K562 (cell line): Measurements from ENCODE around the gene LRRC61. TPM values are rescaled to one million over a fixed set of nuclear protein-coding genes. Genes with fewer than 3 reads are reported as not detected.

ENCODE experiments used
- ATAC-seq: fragments of 200-7000 bp; cut with Tn5 transposase; 3 replicates; pipeline ENCODE4 v1.9.1; 2020; ENCODE audit warnings: moderate library complexity
- BruUV-seq: library from RNA; stranded (reverse); fragments of 400-500 nt; replicated peaks from 2 replicates; lab custom pipeline; 2021; lab: Mats Ljungman, UMichigan
- CTCF ChIA-PET: fragments of 300-600 bp; formaldehyde crosslinking; extraction: SDS; loops from one replicate; lab custom pipeline; 2021; ENCODE audit warnings: low intra/inter-chr PET ratio; lab: Yijun Ruan, JAX
- POLR2A ChIA-PET: fragments of 300-600, 350-650 bp; sonication (Branson Sonifier 250); formaldehyde crosslinking; extraction: SDS; loops from one replicate; lab custom pipeline; 2021; ENCODE audit warnings: antibody characterized with exemption, inconsistent platforms; lab: Yijun Ruan, JAX
- DNase-seq, 4 experiments: peaks; one replicate each; pipeline versions ENCODE4 v3.0.0 to v3.0.0-alpha.2; 2011 to 2018; ENCODE audit warnings: low spot score in 3 of 4, mixed read lengths in 3 of 4; ENCODE audit errors: extremely low read depth in 1 of 4
- FAIRE-seq: peaks from 2 replicates; lab custom pipeline; 2011; peaks lifted over from hg19 to GRCh38; lab: Jason Lieb, UNC
- H2AFZ ChIP-seq: 2 replicates; pipeline ENCODE4 v1.6.0; 2011; ENCODE audit warnings: low read depth, low read length, control low read depth, inconsistent platforms
- H3K27ac ChIP-seq: fragments of 200-600 bp; 3 replicates; pipeline ENCODE4 v1.8.0; 2011; ENCODE audit warnings: low read depth, mild to moderate bottlenecking, control low read depth, inconsistent platforms, low read length, moderate library complexity, mixed read lengths; ENCODE audit errors: extremely low read depth
- H3K27me3 ChIP-seq, 2 experiments: fragments of 300-600 bp in 1 of 2; 2 replicates in 1 of 2; 3 replicates in 1 of 2; pipeline versions ENCODE4 v1.6.0 to v1.8.0; 2011; ENCODE audit warnings: inconsistent platforms in 2 of 2, low read length in 2 of 2, mild to moderate bottlenecking in 1 of 2, mixed read lengths in 1 of 2, moderate library complexity in 1 of 2; ENCODE audit not compliant: control insufficient read depth in 2 of 2, insufficient read depth in 2 of 2
- H3K36me3 ChIP-seq: fragments of 300-600 bp; 3 replicates; pipeline ENCODE4 v1.8.0; 2011; ENCODE audit warnings: mild to moderate bottlenecking, low read length, inconsistent platforms; ENCODE audit not compliant: control insufficient read depth, insufficient read depth
- H3K4me1 ChIP-seq, 2 experiments: fragments of 200-600 bp in 1 of 2; replicated peaks in 1 of 2; 2 replicates in 1 of 2; 3 replicates in 1 of 2; pipeline versions ENCODE4 v1.5.1 to v1.8.0; 2011; ENCODE audit warnings: inconsistent platforms in 2 of 2, low read length in 2 of 2, mild to moderate bottlenecking in 1 of 2, mixed read lengths in 1 of 2, moderate library complexity in 1 of 2; ENCODE audit not compliant: control insufficient read depth in 2 of 2, insufficient read depth in 2 of 2
- H3K4me2 ChIP-seq: 2 replicates; pipeline ENCODE4 v1.6.1; 2011; ENCODE audit warnings: low read length, control low read depth, inconsistent platforms, mixed read lengths; ENCODE audit not compliant: insufficient read depth
- H3K4me3 ChIP-seq: fragments of 200-600 bp; sonication (generic), shearing (Covaris generic); 2 replicates; pipeline ENCODE4 v1.5.1; 2016; ENCODE audit warnings: control low read depth, inconsistent platforms
- H3K79me2 ChIP-seq: fragments of 200-600 bp; 3 replicates; pipeline ENCODE4 v1.8.0; 2011; ENCODE audit warnings: low read length, inconsistent platforms; ENCODE audit not compliant: control insufficient read depth, insufficient read depth
- H3K9ac ChIP-seq, 2 experiments: 2 replicates each; pipeline versions ENCODE4 v1.6.0 to v1.6.1; 2011; ENCODE audit warnings: low read depth in 2 of 2, low read length in 2 of 2, control low read depth in 1 of 2, inconsistent platforms in 1 of 2, mild to moderate bottlenecking in 1 of 2, mixed read lengths in 1 of 2; ENCODE audit not compliant: insufficient read depth in 1 of 2
- H3K9me1 ChIP-seq: one replicate; pipeline ENCODE4 v1.6.0; 2011; ENCODE audit warnings: inconsistent platforms, mild to moderate bottlenecking, low read length, moderate library complexity; ENCODE audit not compliant: control insufficient read depth, insufficient read depth
- H3K9me3 ChIP-seq: replicated peaks from 2 replicates; pipeline ENCODE4 v1.5.1; 2011; ENCODE audit warnings: low read depth, low read length, inconsistent platforms; ENCODE audit not compliant: control insufficient read depth, insufficient read depth
- H4K20me1 ChIP-seq: replicated peaks from 2 replicates; pipeline ENCODE4 v1.6.1; 2011; ENCODE audit warnings: low read length, inconsistent platforms, mixed read lengths; ENCODE audit not compliant: control insufficient read depth, insufficient read depth
- CTCFL ChIP-seq: IDR thresholded peaks from 2 replicates; pipeline ENCODE4 v1.6.1; 2011; ENCODE audit warnings: borderline replicate concordance, low read depth, mild to moderate bottlenecking, moderate library complexity, low read length; ENCODE audit not compliant: insufficient read depth, poor library complexity, severe bottlenecking
- FOXA3 ChIP-seq, 2 experiments: fragments of 450-650 bp in 1 of 2; sonication (generic) in 1 of 2; formaldehyde crosslinking; IDR thresholded peaks in 1 of 2; conservative IDR thresholded peaks in 1 of 2; 2 replicates each; pipeline versions ENCODE4 v1.4.0 to v1.8.0; 2020 to 2022; ENCODE audit warnings: mild to moderate bottlenecking in 2 of 2, missing genetic modification reagents in 1 of 2
- HMG20B ChIP-seq: fragments of 250-450 bp; sonication (Bioruptor Pico); IDR thresholded peaks from 2 replicates; pipeline ENCODE4 v1.5.0; 2021; ENCODE audit warnings: mild to moderate bottlenecking
- HNRNPH1 ChIP-seq: fragments of 200-400 bp; formaldehyde crosslinking; optimal IDR thresholded peaks from 2 replicates; pipeline ENCODE3; 2017; ENCODE audit warnings: low read depth, mild to moderate bottlenecking, low read length, moderate library complexity
- HNRNPL ChIP-seq: fragments of 200-400 bp; formaldehyde crosslinking; IDR thresholded peaks from 2 replicates; pipeline ENCODE4 v1.6.1; 2017; ENCODE audit warnings: low read depth, mild to moderate bottlenecking, low read length
- KDM4B ChIP-seq, 2 experiments: fragments of 450-650 bp in 1 of 2; sonication (generic) in 1 of 2; IDR thresholded peaks; 2 replicates each; pipeline ENCODE4 v1.6.1; 2016 to 2017; ENCODE audit warnings: borderline replicate concordance in 2 of 2, antibody characterized with exemption in 1 of 2, low read depth in 1 of 2, mild to moderate bottlenecking in 1 of 2
- KDM5B ChIP-seq: fragments of 200-600 bp; sonication (generic); IDR thresholded peaks from 2 replicates; pipeline ENCODE4 v1.6.1; 2012; ENCODE audit warnings: low read depth, mild to moderate bottlenecking, moderate library complexity, low read length, control low read depth, inconsistent platforms; ENCODE audit not compliant: insufficient replicate concordance
- MAFG ChIP-seq: fragments of 450-650 bp; conservative IDR thresholded peaks from 2 replicates; pipeline ENCODE4 v1.6.1; 2016; ENCODE audit warnings: missing genetic modification characterization, missing compliant biosample characterization
- MTA3 ChIP-seq: fragments of 450-650 bp; formaldehyde crosslinking; IDR thresholded peaks from 2 replicates; pipeline ENCODE4 v1.6.1; 2017; ENCODE audit warnings: mild to moderate bottlenecking, borderline replicate concordance
- PRMT5 ChIP-seq: sonication (generic); formaldehyde crosslinking; IDR thresholded peaks from 2 replicates; pipeline ENCODE4 v1.5.0; 2020; ENCODE audit warnings: missing genetic modification reagents
- RB1 ChIP-seq: fragments of 450-650 bp; IDR thresholded peaks from 2 replicates; pipeline ENCODE4 v1.6.1; 2017; ENCODE audit warnings: low read depth, mild to moderate bottlenecking
- RBM39 ChIP-seq: fragments of 200-400 bp; formaldehyde crosslinking; optimal IDR thresholded peaks from 2 replicates; pipeline ENCODE3; 2018; ENCODE audit warnings: low read depth, low read length
- SNRNP70 ChIP-seq: fragments of 200-400 bp; formaldehyde crosslinking; optimal IDR thresholded peaks from 2 replicates; pipeline ENCODE3; 2017; ENCODE audit warnings: low read depth, low read length
- STAT5A ChIP-seq: IDR thresholded peaks from 2 replicates; pipeline ENCODE4 v1.6.1; 2012; ENCODE audit warnings: low read length, inconsistent platforms, borderline replicate concordance
- TEAD2 ChIP-seq: fragments of 450-650 bp; IDR thresholded peaks from 2 replicates; pipeline ENCODE4 v1.6.1; 2016; ENCODE audit warnings: missing genetic modification characterization, control low read depth, missing compliant biosample characterization
- ZKSCAN8 ChIP-seq: fragments of 200-800 bp; sonication (Bioruptor generic); IDR thresholded peaks from 2 replicates; pipeline ENCODE4 v1.6.1; 2016; ENCODE audit warnings: missing genetic modification characterization, missing compliant biosample characterization
- ZNF253 ChIP-seq: fragments of 250-450 bp; sonication (Bioruptor Pico); conservative IDR thresholded peaks from 2 replicates; pipeline ENCODE4 v1.6.1; 2021; ENCODE audit warnings: mild to moderate bottlenecking
- ZNF707 ChIP-seq: fragments of 250-450 bp; sonication (Bioruptor Pico); conservative IDR thresholded peaks from 2 replicates; pipeline ENCODE4 v1.8.0; 2022; ENCODE audit warnings: inconsistent platforms, mild to moderate bottlenecking, moderate library complexity
- ZNF75A ChIP-seq: fragments of 450-650 bp; formaldehyde crosslinking; IDR thresholded peaks from 2 replicates; pipeline ENCODE4 v1.4.0; 2020; ENCODE audit warnings: mild to moderate bottlenecking
- ZNF780A ChIP-seq: fragments of 250-450 bp; sonication (Bioruptor Pico); IDR thresholded peaks from 2 replicates; pipeline ENCODE4 v1.5.0; 2021; ENCODE audit warnings: mild to moderate bottlenecking
- ZNF79 ChIP-seq: fragments of 250-450 bp; sonication (Bioruptor Pico); IDR thresholded peaks from 2 replicates; pipeline ENCODE4 v1.4.0; 2020; ENCODE audit warnings: low read depth, mild to moderate bottlenecking, moderate library complexity
- WGBS: fragments of 100-300 bp; shearing (Covaris generic); methylation state at CpG from one replicate; pipeline ENCODE4 v1.1.6; 2016; ENCODE audit warnings: low coverage, mixed read lengths; ENCODE audit not compliant: insufficient coverage; ENCODE audit errors: missing lambda C conversion rate; 5-methylcytosine and 5-hydroxymethylcytosine counted together
- in situ Hi-C: fragments of 300-500 bp; cut with MboI; formaldehyde crosslinking; loops from 4 replicates; pipeline ENCODE4 v1.15.0; 2018; ENCODE audit warnings: inconsistent platforms, mixed read lengths
- intact Hi-C: fragments of 100-400 bp; cut with micrococcal nuclease; formaldehyde crosslinking; loops from 2 replicates; pipeline ENCODE4 v1.14.2; 2022
- polyA plus RNA-seq, 8 experiments: library from polyadenylated mRNA; depleted of rRNA in 4 of 8; stranded (reverse) in 5 of 8; unstranded in 3 of 8; fragments of >200 nt; fragmentation: Nextera tagmentation in 2 of 8; fragmentation: Illumina TruSeq in 1 of 8; extraction: Ambion mirVana in 2 of 8; extraction: Trizol in 1 of 8; gene quantifications; 2 replicates each; pipeline versions ENCODE4 v1.2.1 to v1.2.3, GENCODE V29; 2011 to 2014; ENCODE audit warnings: inconsistent platforms in 1 of 8, missing spikeins in 1 of 8
- total RNA-seq, 7 experiments: library from RNA; depleted of rRNA in 6 of 7; stranded (reverse); fragments of >200 nt in 6 of 7; fragmentation: Illumina TruSeq in 2 of 7; extraction: Trizol in 2 of 7; gene quantifications; 2 replicates each; pipeline versions ENCODE4 v1.2.1 to v1.2.3, GENCODE V29; 2011 to 2021; ENCODE audit warnings: low replicate concordance in 1 of 7

The LRRC61 gene
- total and polyA plus RNA-seq, 9 of the 15 experiments (the other 6 are each of a cell fraction or from before 2014, with no cell fraction given) = 1.3 to 55.2 (median 35.2) TPM

- TF ChIP-seq KDM5B = peak; percentile 3
- 0 out of 4 replicates have a peak, but pooled peaks of 1 of the 2 experiments have one; percentile 71 for TF ChIP-seq FOXA3 (CRISPR knock-in tag; conservative IDR thresholded peaks at IDR 0.05 in 1 of 2, IDR thresholded peaks at IDR 0.05 in 1 of 2)
- no peak for TF ChIP-seq ZNF75A (CRISPR knock-in tag)
- no peak for TF ChIP-seq CTCFL
- no peak for TF ChIP-seq KDM4B (IDR thresholded peaks at IDR 0.05; ENCODE audit: borderline replicate concordance in 2 of 2, low read depth in 1 of 2)
- no peak for TF ChIP-seq MTA3
Observed at GRCh38 chr7:150371131-150371995, 48.2 kb downstream of the LRRC61 start (continued).

GRCh38 chr7:150371996-150372270 lies 48.8 kb downstream of the LRRC61 start:
- Histone ChIP-seq H2AFZ (no peak overlapping the region), H3K4me2 (no peak overlapping the region), H3K4me3 (no peak overlapping the region), H3K79me2 (peaks cover 66% of the 10 kb centered on the region), H3K27me3 (no peaks in the 10 kb centered on the region), H3K9ac (no peak overlapping the region), H4K20me1 (no peaks in the 10 kb centered on the region; the same call in 1 of the 2 replicates), H3K36me3 (peaks cover 66% of the 10 kb centered on the region), H3K9me3 (no peaks in the 10 kb centered on the region), H3K27ac (no peak overlapping the region), H3K9me1 (no peaks in the 10 kb centered on the region), H3K4me1 (peaks cover 56 to 62% of the 10 kb centered on the region in 2 experiments)
- POLR2A ChIA-PET = interaction anchor here (0.5 to 1.5 kb wide), 2 partner anchors 9 to 21 kb away, joined by 3 to 4 read pairs; no protein-coding TSS in a partner anchor
- WGBS = 98% methylated on average over 21 of the region's 30 CpGs
- CTCF ChIA-PET = no interaction called here
- BruUV-seq = no TSS peak
- intact Hi-C loops = no loop called here
- ATAC-seq = no peak
- in situ Hi-C loops = no loop called here
- no peak for DNase-seq
- FAIRE-seq = no peak
- TF ChIP-seq MAFG (tag) (no peak), RB1 (no peak), ZNF253 (CRISPR knock-in tag) (no peak), ZKSCAN8 (no peak), RBM39 (no peak), HNRNPH1 (no peak), ZNF79 (CRISPR knock-in tag) (no peak), HNRNPL (no peak), TEAD2 (tag) (no peak), SNRNP70 (no peak), STAT5A (no peak), PRMT5 (CRISPR knock-in tag) (no peak), HMG20B (no peak), ZNF780A (CRISPR knock-in tag) (no peak), ZNF707 (CRISPR knock-in tag) (no peak)
